ENCODE measurements around the gene AFMID. TPM values are rescaled to one million over a fixed set of nuclear protein-coding genes. Genes with fewer than 3 reads are reported as not detected.

Gene AFMID
- total RNA-seq, 1 experiment from 2014 or later = 59.3 TPM

DNA sequence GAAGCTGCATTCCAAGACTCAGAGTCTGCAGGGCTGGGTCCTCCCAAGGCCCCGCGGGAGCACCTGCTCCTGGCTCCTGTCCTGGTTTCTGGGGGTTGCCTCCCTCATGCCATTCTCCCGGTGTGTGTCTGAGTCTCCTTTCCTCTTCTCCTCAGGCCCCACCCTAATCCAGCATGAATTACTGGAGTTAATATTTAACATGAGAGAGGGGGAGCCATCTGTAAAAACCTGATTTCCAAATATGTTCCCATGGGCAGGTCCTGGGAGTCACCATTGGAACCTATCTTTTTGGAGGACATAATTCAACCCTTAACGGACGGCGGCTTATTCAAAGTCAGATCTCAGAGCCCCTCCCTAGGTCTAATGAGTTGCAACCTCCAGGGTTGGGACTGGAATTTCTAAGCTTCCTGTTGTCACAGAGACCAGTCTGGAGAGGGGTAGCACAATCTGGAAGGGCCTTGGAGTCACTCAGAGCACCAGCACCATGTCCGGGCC lies 35.6 kb upstream of the AFMID start:
- in situ Hi-C loops (cut with HindIII; ENCODE audit: low pct_unique_long_range_greater_than_20kb, low sequenced_read_pairs) = no loop called here
- Histone ChIP-seq H3K27me3 (ENCODE audit: control insufficient read depth, insufficient read depth, low read length) (no peaks in the 10 kb centered on the region), H3K4me3 (ENCODE audit: low read depth in 2 of 2, low read length in 2 of 2) (no peak overlapping the region), H3K9me3 (ENCODE audit: control insufficient read depth, insufficient read depth, low read depth, low read length) (no peaks in the 10 kb centered on the region), H3K4me1 (ENCODE audit: control insufficient read depth, insufficient read depth, low read length) (no peaks in the 10 kb centered on the region; the same call in 1 of the 2 replicates), H3K36me3 (ENCODE audit: control insufficient read depth, insufficient read depth, low read length) (no peaks in the 10 kb centered on the region), H3K27ac (ENCODE audit: low read length) (no peak overlapping the region)
- TF ChIP-seq, protein P1, sequence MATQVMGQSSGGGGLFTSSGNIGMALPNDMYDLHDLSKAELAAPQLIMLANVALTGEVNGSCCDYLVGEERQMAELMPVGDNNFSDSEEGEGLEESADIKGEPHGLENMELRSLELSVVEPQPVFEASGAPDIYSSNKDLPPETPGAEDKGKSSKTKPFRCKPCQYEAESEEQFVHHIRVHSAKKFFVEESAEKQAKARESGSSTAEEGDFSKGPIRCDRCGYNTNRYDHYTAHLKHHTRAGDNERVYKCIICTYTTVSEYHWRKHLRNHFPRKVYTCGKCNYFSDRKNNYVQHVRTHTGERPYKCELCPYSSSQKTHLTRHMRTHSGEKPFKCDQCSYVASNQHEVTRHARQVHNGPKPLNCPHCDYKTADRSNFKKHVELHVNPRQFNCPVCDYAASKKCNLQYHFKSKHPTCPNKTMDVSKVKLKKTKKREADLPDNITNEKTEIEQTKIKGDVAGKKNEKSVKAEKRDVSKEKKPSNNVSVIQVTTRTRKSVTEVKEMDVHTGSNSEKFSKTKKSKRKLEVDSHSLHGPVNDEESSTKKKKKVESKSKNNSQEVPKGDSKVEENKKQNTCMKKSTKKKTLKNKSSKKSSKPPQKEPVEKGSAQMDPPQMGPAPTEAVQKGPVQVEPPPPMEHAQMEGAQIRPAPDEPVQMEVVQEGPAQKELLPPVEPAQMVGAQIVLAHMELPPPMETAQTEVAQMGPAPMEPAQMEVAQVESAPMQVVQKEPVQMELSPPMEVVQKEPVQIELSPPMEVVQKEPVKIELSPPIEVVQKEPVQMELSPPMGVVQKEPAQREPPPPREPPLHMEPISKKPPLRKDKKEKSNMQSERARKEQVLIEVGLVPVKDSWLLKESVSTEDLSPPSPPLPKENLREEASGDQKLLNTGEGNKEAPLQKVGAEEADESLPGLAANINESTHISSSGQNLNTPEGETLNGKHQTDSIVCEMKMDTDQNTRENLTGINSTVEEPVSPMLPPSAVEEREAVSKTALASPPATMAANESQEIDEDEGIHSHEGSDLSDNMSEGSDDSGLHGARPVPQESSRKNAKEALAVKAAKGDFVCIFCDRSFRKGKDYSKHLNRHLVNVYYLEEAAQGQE (IDR thresholded peaks at IDR 0.05; ENCODE audit: insufficient read depth in 1 of 2, low read depth in 2 of 2, low read length in 1 of 2) = no peak
- TF ChIP-seq SIN3A (IDR thresholded peaks at IDR 0.05; ENCODE audit: borderline replicate concordance, insufficient read depth, low read depth, low read length) (no peak), POLR2AphosphoS5 (IDR thresholded peaks at IDR 0.05; ENCODE audit: low read depth, low read length) (no peak), CTCF (IDR thresholded peaks at IDR 0.05) (no peak), TCF7L2 (IDR thresholded peaks at IDR 0.05; ENCODE audit: low read depth, low read length) (no peak)
- POLR2A ChIA-PET = interaction anchor here (0.6 kb wide), 1 partner anchor 722 kb away, joined by 9 read pairs; no protein-coding TSS in a partner anchor
- DNase-seq (ENCODE audit: low read depth, low spot score) (no peak), ATAC-seq (no peak)
- intact Hi-C loops (cut with micrococcal nuclease; ENCODE audit: unreplicated experiment) = no loop called here
- no TSS peak for BruUV-seq (replicated peaks)
- CTCF ChIA-PET = interaction anchor here (0.7 kb wide), 1 partner anchor 256 kb away, joined by 12 read pairs; no protein-coding TSS in a partner anchor

DNA sequence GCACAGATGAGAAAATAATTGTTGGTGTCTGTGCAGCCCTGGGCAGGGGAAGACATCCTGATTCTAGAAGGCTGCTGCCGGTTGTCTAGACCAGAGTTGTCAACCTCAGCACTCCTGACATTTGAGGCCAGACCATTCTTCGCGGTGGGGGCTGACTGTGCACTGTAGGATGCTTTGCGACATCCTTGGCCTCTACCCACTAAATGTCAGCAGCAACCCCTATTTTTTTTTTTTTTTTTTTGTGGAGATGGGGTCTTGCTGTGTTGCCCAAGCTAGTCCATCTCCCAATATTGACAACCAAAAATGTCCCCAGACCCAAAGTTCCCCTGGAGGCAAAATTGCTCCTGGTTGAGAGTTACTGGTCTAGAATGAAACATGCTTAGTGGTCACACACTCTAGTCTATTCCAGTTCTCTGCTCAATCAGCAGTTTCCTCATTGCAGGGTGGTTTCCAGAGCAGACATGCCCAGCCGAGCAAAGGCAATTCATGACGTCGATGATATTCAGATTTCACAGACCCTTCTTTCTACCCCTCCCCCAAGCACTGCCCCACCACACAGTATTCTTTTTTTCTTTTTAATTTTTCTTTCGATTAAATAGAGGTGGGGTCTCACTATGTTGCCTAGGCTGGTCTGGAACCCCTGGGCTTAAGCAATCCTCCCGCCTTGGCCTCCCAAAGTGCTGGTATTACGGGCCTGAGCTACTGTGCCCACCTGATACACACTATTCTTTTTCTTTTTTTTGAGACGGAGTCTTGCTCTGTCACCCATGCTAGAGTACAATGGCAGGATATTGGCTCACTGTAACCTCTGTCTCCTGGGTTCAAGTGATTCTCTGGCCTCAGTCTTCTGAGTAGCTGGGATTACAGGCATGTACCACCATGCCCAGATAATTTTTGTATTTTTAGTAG lies 32.0 kb upstream of the AFMID start:
- Histone ChIP-seq H3K4me3 (ENCODE audit: low read depth in 2 of 2, low read length in 2 of 2) (no peak overlapping the region), H3K4me1 (ENCODE audit: control insufficient read depth, insufficient read depth, low read length) (no peaks in the 10 kb centered on the region), H3K27ac (ENCODE audit: low read length) (no peak overlapping the region), H3K27me3 (ENCODE audit: control insufficient read depth, insufficient read depth, low read length) (no peaks in the 10 kb centered on the region), H3K36me3 (ENCODE audit: control insufficient read depth, insufficient read depth, low read length) (no peaks in the 10 kb centered on the region), H3K9me3 (ENCODE audit: control insufficient read depth, insufficient read depth, low read depth, low read length) (no peaks in the 10 kb centered on the region)
- ATAC-seq = no peak
- POLR2A ChIA-PET = interaction anchor here (0.6 kb wide), 1 partner anchor 108 kb away, joined by 15 read pairs; no protein-coding TSS in a partner anchor
- CTCF ChIA-PET = interaction anchor here (0.5 kb wide), 1 partner anchor 15 kb away, joined by 3 read pairs; no protein-coding TSS in a partner anchor
- intact Hi-C loops (cut with micrococcal nuclease; ENCODE audit: unreplicated experiment) = no loop called here
- DNase-seq (ENCODE audit: low read depth, low spot score) = no peak
- BruUV-seq (replicated peaks) = no TSS peak
- TF ChIP-seq TCF7L2 (IDR thresholded peaks at IDR 0.05; ENCODE audit: low read depth, low read length) (no peak), CTCF (IDR thresholded peaks at IDR 0.05) (no peak), SIN3A (IDR thresholded peaks at IDR 0.05; ENCODE audit: borderline replicate concordance, insufficient read depth, low read depth, low read length) (no peak), POLR2AphosphoS5 (IDR thresholded peaks at IDR 0.05; ENCODE audit: low read depth, low read length) (no peak)
- TF ChIP-seq, protein P1 (IDR thresholded peaks at IDR 0.05; ENCODE audit: insufficient read depth in 1 of 2, low read depth in 2 of 2, low read length in 1 of 2) = no peak
- in situ Hi-C loops (cut with HindIII; ENCODE audit: low pct_unique_long_range_greater_than_20kb, low sequenced_read_pairs) = no loop called here
